ENCODE data around the gene MAPK12. TPM values are rescaled to one million over a fixed set of nuclear protein-coding genes. Genes with fewer than 3 reads are reported as not detected.

MAPK12 gene
- total and polyA plus RNA-seq, 2 donors (not counting 3 experiments of a cell fraction or from before 2014, with no cell fraction given): 72.3 to 86.8 TPM

- Histone ChIP-seq H3K4me2 (ENCODE audit: insufficient read depth, low read length) (peak overlapping the region; percentile 85), H3K9me3 (replicated peaks; ENCODE audit: control insufficient read depth, insufficient read depth, low read length) (no peaks in the 10 kb centered on the region), H3K27ac (ENCODE audit: insufficient read depth, low read depth, low read length) (no peak overlapping the region), H3K79me2 (ENCODE audit: control insufficient read depth, insufficient read depth, low read length) (peaks cover 47% of the 10 kb centered on the region), H3K9me1 (replicated peaks; ENCODE audit: control insufficient read depth, extremely low read depth, insufficient read depth, low read length) (no peaks in the 10 kb centered on the region), H2AFZ (ENCODE audit: low read depth, low read length) (no peak overlapping the region), H3K27me3 (ENCODE audit: control insufficient read depth in 2 of 2, insufficient read depth in 2 of 2, low read length in 2 of 2) (no peaks in the 10 kb centered on the region), H3K36me3 (ENCODE audit: control insufficient read depth in 2 of 2, extremely low read depth in 1 of 2, insufficient read depth in 2 of 2, low read length in 2 of 2) (peaks cover 0 to 14% of the 10 kb centered on the region in 2 experiments), H4K20me1 (replicated peaks; ENCODE audit: control insufficient read depth, extremely low read depth, insufficient read depth, low read length) (no peaks in the 10 kb centered on the region), H3K4me1 (ENCODE audit: control insufficient read depth, extremely low read depth, insufficient read depth, low read length) (peaks cover 26% of the 10 kb centered on the region), H3K9ac (replicated peaks; ENCODE audit: extremely low read depth, insufficient read depth, low read length) (no peak overlapping the region), H3K4me3 (replicated peaks in 1 of 3; ENCODE audit: insufficient read depth in 1 of 3, low read depth in 1 of 3, low read length in 3 of 3) (peak overlapping the region in 2 of 3 experiments; percentile 15 to 37)
- dilution Hi-C loops (cut with MboI; ENCODE audit: extremely low pct_ligation_motif_present, low sequenced_read_pairs) (no loop called here), intact Hi-C loops (cut with micrococcal nuclease) (no loop called here)
- ChIA-PET CTCF (interaction anchor here (1.3 to 2.8 kb wide), 4 partner anchors 8 to 283 kb away, joined by 5 to 24 read pairs (median 6); partner anchors contain the start of genes HDAC10 and SCO2), POLR2A (no interaction called here)
- no TSS peak for BruUV-seq (replicated peaks)
- DNase-seq (ENCODE audit: low read depth, low spot score) (no peak), FAIRE-seq (no peak)
- TF ChIP-seq POLR2A (IDR thresholded peaks at IDR 0.05; ENCODE audit: low read depth, low read length) (no peak), MYC (IDR thresholded peaks at IDR 0.05; ENCODE audit: low read depth, low read length) (no peak), EZH2 (IDR thresholded peaks at IDR 0.05; ENCODE audit: borderline replicate concordance, low read depth, low read length, severe bottlenecking) (no peak)
These were observed 19.0 kb downstream of the MAPK12 start for GRCh38 chr22:50242406-50242949.

DNA sequence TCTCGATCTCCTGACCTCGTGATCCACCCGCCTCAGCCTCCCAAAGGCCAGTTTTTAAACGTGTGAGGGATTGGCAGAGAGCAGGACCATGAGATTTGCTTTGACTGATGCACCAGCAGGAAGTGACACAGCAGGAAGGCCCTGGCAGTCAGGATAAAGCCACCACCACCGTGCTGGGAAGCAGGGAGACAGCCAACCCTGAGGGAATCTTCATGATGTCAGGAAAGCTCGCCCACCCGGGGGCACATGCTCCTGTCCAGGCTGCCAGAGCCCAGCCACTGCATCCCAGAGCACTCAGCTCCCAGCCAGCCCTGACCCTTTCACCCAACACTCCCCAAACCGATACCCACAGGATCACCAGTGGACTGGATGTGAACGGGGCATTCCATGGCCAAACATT lies 22.7 kb downstream of the MAPK12 start:
- Histone ChIP-seq H2AFZ (ENCODE audit: low read depth, low read length) (no peak overlapping the region), H3K36me3 (ENCODE audit: control insufficient read depth in 2 of 2, extremely low read depth in 1 of 2, insufficient read depth in 2 of 2, low read length in 2 of 2) (peaks cover 0 to 10% of the 10 kb centered on the region in 2 experiments), H3K9me1 (replicated peaks; ENCODE audit: control insufficient read depth, extremely low read depth, insufficient read depth, low read length) (no peaks in the 10 kb centered on the region), H4K20me1 (replicated peaks; ENCODE audit: control insufficient read depth, extremely low read depth, insufficient read depth, low read length) (no peaks in the 10 kb centered on the region), H3K9me3 (replicated peaks; ENCODE audit: control insufficient read depth, insufficient read depth, low read length) (no peaks in the 10 kb centered on the region), H3K9ac (replicated peaks; ENCODE audit: extremely low read depth, insufficient read depth, low read length) (no peak overlapping the region), H3K27me3 (ENCODE audit: control insufficient read depth in 2 of 2, insufficient read depth in 2 of 2, low read length in 2 of 2) (no peaks in the 10 kb centered on the region), H3K4me2 (ENCODE audit: insufficient read depth, low read length) (no peak overlapping the region), H3K4me1 (ENCODE audit: control insufficient read depth, extremely low read depth, insufficient read depth, low read length) (peaks cover 15% of the 10 kb centered on the region), H3K27ac (ENCODE audit: insufficient read depth, low read depth, low read length) (no peak overlapping the region), H3K79me2 (ENCODE audit: control insufficient read depth, insufficient read depth, low read length) (peaks cover 51% of the 10 kb centered on the region), H3K4me3 (replicated peaks in 1 of 3; ENCODE audit: insufficient read depth in 1 of 3, low read depth in 1 of 3, low read length in 3 of 3) (no peak overlapping the region)
- FAIRE-seq (no peak), DNase-seq (ENCODE audit: low read depth, low spot score) (no peak)
- BruUV-seq (replicated peaks): no TSS peak
- CTCF ChIA-PET: no interaction called here
- intact Hi-C loops (cut with micrococcal nuclease): no loop called here
- POLR2A ChIA-PET: no interaction called here
- TF ChIP-seq GATA2 (IDR thresholded peaks at IDR 0.05; ENCODE audit: insufficient read depth, insufficient read length, low read depth, low read length) (no peak), JUN (IDR thresholded peaks at IDR 0.05; ENCODE audit: borderline replicate concordance, insufficient read depth, insufficient read length, low read depth) (no peak), POLR2A (IDR thresholded peaks at IDR 0.05; ENCODE audit: low read depth, low read length) (no peak), MYC (IDR thresholded peaks at IDR 0.05; ENCODE audit: low read depth, low read length) (no peak), FOS (IDR thresholded peaks at IDR 0.05; ENCODE audit: borderline replicate concordance, insufficient read depth, low read length) (no peak), POLR2AphosphoS5 (IDR thresholded peaks at IDR 0.05; ENCODE audit: insufficient read depth, low read depth, low read length) (no peak), EZH2 (IDR thresholded peaks at IDR 0.05; ENCODE audit: borderline replicate concordance, low read depth, low read length, severe bottlenecking) (no peak)
- TF ChIP-seq, protein P1, sequence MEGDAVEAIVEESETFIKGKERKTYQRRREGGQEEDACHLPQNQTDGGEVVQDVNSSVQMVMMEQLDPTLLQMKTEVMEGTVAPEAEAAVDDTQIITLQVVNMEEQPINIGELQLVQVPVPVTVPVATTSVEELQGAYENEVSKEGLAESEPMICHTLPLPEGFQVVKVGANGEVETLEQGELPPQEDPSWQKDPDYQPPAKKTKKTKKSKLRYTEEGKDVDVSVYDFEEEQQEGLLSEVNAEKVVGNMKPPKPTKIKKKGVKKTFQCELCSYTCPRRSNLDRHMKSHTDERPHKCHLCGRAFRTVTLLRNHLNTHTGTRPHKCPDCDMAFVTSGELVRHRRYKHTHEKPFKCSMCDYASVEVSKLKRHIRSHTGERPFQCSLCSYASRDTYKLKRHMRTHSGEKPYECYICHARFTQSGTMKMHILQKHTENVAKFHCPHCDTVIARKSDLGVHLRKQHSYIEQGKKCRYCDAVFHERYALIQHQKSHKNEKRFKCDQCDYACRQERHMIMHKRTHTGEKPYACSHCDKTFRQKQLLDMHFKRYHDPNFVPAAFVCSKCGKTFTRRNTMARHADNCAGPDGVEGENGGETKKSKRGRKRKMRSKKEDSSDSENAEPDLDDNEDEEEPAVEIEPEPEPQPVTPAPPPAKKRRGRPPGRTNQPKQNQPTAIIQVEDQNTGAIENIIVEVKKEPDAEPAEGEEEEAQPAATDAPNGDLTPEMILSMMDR (IDR thresholded peaks at IDR 0.05; ENCODE audit: extremely low read depth in 1 of 2, insufficient read depth in 1 of 2, low read depth in 1 of 2, low read length in 2 of 2): no peak
- TF ChIP-seq, protein P2, sequence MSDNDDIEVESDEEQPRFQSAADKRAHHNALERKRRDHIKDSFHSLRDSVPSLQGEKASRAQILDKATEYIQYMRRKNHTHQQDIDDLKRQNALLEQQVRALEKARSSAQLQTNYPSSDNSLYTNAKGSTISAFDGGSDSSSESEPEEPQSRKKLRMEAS (IDR thresholded peaks at IDR 0.05; ENCODE audit: insufficient read depth, insufficient read length): no peak
- dilution Hi-C loops (cut with MboI; ENCODE audit: extremely low pct_ligation_motif_present, low sequenced_read_pairs): no loop called here

All from endothelial cell of umbilical vein (primary cell).